Activated CD4-positive, alpha-beta T cell treated with anti-CD3 and anti-CD28 coated beads, Interleukin-2, amount 50 U/mL, for 4 hours (primary cell): ENCODE measurements around the gene NUDC.
A peak's percentile ranks its signal among the peaks of the same experiment; 100 is the strongest.
"Not testable (repeated sequence)": the region's sequence is repeated elsewhere in the genome, so short reads cannot be mapped to it uniquely, and the experiment has no call there.

Source experiments
- DNase-seq, 2 experiments: peaks; one replicate each; pipeline ENCODE4 v3.0.0-alpha.2; 2020

Gene NUDC

DNA sequence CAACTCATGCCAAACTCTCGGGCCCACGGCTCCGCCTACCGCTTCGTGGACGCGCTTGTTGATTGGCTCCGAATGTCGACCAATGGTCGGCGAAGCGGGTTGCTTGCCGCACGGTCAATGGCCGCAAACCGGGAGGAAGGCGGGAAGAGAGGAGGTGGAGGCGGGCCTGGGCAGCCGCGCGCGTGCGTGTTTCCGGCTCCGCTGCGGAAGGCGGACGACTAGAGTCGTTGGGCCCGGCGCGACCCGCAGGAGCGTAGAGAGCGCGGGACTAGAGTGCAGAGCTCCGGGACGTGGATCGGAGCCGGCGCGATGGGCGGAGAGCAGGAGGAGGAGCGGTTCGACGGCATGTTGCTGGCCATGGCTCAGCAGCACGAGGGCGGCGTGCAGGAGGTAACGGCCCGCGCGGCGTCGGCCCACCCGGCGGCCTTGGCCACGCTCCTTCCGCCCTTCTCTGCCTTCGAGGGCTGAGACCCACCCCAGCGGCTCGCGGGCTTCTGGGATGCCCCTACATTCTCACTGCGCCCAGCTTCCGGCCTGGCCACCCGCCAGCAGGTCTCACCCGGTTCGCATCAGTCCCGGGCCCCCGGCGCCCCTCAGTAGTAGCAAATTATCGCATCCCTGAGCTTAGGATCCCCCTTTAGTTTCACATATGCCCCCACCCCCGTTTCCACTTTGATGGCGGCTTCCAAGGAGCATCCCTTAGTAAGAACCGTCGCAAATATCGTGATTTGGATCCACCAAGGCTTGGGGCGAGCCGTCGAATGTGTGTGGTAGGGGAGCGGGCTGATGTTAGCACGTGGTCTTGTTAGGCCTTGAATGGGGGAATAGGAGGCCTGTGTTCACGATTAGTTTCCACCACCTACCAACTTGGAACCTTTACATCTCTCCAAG, at the start of gene NUDC:
NUDC (plus strand) TSS at position 204 of the 891 bp plus-strand sequence; CDS start at position 310, 106 bp downstream.
- peak; percentile 92 to 93 for DNase-seq

GRCh38 chr1:26873097-26873496, 48.4 kb upstream of the NUDC start:
- DNase-seq, result not testable (repeated sequence)

DNA sequence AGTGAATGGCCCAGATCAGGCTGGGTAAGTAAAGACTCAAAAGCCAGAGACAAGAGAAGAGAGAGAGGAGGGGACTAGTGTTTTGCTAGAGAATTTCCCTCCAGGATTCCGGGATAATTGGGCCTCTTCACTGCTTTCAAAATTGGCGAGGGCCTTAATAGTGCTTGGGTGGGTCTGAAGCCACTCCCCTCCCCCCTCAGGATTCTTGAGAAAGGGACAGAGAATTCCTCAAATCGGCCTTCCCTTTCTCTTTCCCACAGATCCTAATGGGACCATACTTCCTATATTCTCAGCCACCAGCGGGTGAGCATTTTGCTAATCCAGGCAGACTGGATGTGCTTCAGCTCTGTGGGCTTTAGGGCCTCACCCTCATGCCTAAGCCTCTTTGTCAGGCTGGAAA, 46.6 kb upstream of the NUDC start:
- no peak for DNase-seq

- no peak for DNase-seq
Observed at GRCh38 chr1:26877326-26877725, 44.2 kb upstream of the NUDC start.

DNA sequence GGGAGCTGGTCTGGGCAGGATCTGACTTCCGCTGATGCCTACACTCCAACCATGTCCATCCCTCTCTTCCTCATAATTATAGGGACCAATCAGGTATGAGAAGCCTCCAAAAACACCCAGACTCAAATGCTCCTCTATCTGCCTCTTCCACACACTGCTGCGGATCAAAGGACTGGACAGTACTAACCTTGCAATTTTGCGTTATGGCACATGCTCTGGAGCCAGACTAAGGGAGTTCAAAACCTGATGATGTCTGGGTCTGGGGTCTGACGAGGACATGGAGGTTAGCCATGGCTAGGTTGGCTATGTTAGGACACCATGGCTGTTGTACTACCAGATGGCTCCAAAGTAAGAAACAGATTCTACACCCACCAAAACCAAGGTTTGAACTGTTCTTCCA, 41.8 kb upstream of the NUDC start:
- no peak for DNase-seq

DNA sequence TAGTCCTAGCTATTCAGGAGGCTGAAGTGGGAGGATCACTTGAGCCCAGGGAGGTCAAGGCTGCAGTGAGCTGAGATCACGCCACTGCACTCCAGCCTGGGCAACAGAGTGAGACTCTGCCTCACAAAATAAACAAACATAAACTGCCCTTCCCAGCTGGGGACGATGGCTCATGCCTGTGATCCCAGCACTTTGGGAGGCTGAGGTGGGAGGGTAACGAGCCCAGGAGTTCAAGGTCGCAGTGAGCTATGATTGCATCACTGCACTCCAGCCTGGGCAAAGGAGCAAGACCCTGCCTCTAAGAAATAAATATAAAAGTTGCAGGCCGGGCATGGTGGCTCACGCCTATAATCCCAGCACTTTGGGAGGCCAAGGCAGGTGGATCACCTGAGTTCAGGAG, 39.9 kb upstream of the NUDC start:
- not testable (repeated sequence) for DNase-seq

GRCh38 chr1:26882696-26883463, 38.7 kb upstream of the NUDC start:
- DNase-seq, result no peak

- DNase-seq, result no peak
Observed at GRCh38 chr1:26887125-26887524, 34.4 kb upstream of the NUDC start.

GRCh38 chr1:26888231-26888630, 33.3 kb upstream of the NUDC start:
- DNase-seq, result no peak

DNA sequence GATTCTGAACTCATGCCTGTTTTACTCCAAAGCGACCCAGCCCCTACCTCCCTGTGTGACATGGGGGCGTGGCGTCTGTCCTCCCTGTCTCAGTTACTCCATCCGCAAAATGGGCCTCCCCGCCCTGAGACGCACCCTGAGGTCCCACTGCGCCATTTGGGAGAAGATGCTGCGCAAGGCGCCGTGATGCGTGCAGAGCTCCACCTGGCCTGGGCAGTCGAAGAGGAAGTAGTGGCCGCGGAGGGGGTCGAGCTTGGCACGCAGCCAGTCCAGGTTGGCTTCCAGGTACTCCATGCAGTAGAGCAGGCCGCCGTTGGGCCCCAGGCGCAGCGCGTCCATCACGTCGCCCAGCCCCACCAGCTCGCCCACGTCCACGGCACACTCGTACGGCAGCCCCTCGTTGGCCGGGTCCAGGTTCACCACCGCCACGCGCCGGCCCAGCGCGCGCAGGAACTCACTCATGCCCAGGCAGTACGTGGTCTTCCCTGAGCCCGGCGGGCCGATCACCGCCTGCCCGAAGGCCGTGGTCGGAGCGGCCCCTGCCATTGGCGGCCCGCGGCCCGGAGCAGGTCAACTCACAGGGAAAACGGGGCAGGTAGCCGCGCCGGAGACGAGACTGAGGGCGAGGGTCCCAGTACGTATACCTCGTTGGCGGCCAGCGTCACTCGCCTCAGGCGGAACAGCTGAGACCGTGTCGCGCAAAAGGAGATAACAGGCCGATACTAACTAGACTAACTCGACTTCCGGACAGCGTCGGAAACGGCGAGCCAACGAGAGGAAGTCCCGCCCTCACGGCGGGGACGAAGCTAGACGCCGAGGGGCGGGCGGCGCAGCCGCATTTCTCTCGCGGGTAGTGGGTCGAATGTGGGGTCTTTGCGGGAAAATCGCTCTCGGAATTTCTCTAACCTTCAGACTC, 31.7 kb upstream of the NUDC start, which contains the start of gene GPN2:
GPN2 (minus strand) TSS at position 733 of the 916 bp plus-strand sequence; CDS start at position 546, 187 bp downstream.
- peak; percentile 57 to 60 for DNase-seq

DNA sequence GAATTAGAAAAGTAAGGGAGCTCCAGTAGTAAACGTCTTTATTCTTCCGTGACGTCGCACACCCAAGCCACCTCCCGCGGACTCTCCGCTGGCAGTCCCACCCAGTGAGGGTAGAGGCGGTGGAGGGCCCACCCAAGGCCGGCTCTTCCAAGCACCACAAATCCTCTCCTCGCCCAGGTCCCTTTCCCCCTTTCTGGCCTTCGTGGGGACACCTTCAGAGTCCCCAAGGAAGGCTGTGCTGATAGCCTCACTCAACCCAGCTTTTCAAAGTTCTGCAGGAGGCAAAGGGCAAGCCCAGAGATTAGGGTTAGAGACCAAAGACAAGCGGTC, 31.1 kb upstream of the NUDC start:
- no peak for DNase-seq

- no peak for DNase-seq
Observed at GRCh38 chr1:26894263-26894662, 27.3 kb upstream of the NUDC start.

GRCh38 chr1:26897351-26897750, 24.2 kb upstream of the NUDC start:
- no peak for DNase-seq

DNA sequence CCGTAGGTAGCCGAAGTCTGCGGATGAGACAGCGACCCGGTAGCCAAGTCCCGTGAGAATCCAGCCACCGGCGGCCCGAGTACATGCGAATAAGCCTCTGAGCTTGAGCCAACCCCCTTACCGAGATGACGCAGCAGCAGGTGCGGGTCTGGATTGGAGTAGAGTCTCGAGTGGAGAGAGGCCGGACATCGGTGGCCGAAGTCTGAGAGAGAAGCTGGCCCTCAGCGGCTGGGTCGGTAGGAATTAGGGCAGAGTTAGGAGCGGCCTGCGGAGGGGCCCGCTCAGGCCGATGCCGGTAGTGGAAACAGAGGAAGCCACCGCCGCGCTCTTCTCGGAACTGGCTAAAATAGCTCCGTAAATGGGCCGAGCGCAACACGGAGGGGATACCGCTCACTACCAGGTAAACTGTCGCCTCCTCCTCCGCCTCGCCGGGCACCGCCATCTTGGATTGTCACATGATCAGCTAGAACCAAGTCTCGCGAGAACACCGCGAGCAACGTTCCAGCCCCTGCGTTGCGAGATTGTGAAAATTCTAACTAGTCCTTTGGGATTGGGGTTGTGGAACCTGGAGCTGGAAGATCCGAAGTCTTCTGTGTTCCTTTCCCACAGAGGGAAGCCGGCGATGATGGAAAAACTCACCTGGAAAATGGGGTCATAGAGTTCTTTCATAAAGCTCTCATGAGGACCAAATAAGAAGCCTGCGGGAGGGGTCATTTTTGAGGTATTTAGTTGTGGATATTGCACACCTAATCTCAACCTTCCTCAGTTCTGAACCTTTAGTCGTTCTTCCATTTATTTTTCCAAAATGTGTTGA, 21.3 kb upstream of the NUDC start, which contains the start of gene GPATCH3:
GPATCH3 (minus strand) TSS at position 467 of the 814 bp plus-strand sequence; CDS start at position 442, 25 bp downstream.
- DNase-seq, result peak; percentile 87 to 88

GRCh38 chr1:26900815-26901511, 20.6 kb upstream of the NUDC start:
- DNase-seq, result no peak

GRCh38 chr1:26907071-26907917, 14.2 kb upstream of the NUDC start:
- no peak for DNase-seq

GRCh38 chr1:26909951-26910342, 11.6 kb upstream of the NUDC start:
- DNase-seq, result no peak

- DNase-seq, result no peak
Observed at GRCh38 chr1:26910343-26911160, 11.0 kb upstream of the NUDC start.
